Measurements from ENCODE around the gene CCDC15.

Gene CCDC15

GRCh38 chr11:124953753-124954589 is at the start of gene CCDC15:
Gene CCDC15 (plus strand): TSS chr11:124954202. CDS start chr11:124954733, 531 bp downstream.
- intact Hi-C loops (cut with DNase I): loop anchor here (5.0 to 10.0 kb wide), 3 partner anchors 77 to 641 kb away; partner anchors contain the start of gene STT3A
- peak; percentile 95 to 100 (median 99) for DNase-seq

- intact Hi-C loops (cut with DNase I): no loop called here
- DNase-seq: no peak
These were observed 38.2 kb upstream of the CCDC15 start for GRCh38 chr11:124915541-124916369.

- intact Hi-C loops (cut with DNase I): no loop called here
- DNase-seq: no peak
These were observed 37.7 kb upstream of the CCDC15 start for GRCh38 chr11:124916370-124916710.

- intact Hi-C loops (cut with DNase I): loop anchor here (1.0 kb wide), 1 partner anchor 26 kb away; no protein-coding TSS in a partner anchor
- DNase-seq: peak in 7 of 10 donors; percentile 60 to 97 (median 70)
These were observed 36.8 kb upstream of the CCDC15 start for GRCh38 chr11:124917115-124917637.

- intact Hi-C loops (cut with DNase I): no loop called here
- DNase-seq: no peak
These were observed 35.1 kb upstream of the CCDC15 start, which contains the start of gene HEPN1 for GRCh38 chr11:124918950-124919349. Gene HEPN1 (plus strand): TSS chr11:124919250.

GRCh38 chr11:124919898-124920297 is 34.1 kb upstream of the CCDC15 start:
- intact Hi-C loops (cut with DNase I): no loop called here
- DNase-seq: peak in 1 of 10 donors; percentile 85

GRCh38 chr11:124920356-124920755 is 33.6 kb upstream of the CCDC15 start:
- intact Hi-C loops (cut with DNase I): no loop called here
- no peak for DNase-seq

GRCh38 chr11:124920870-124921609 is 33.0 kb upstream of the CCDC15 start:
- peak in 5 of 10 donors; percentile 44 to 89 (median 85) for DNase-seq

GRCh38 chr11:124922831-124923230 is 31.2 kb upstream of the CCDC15 start:
- intact Hi-C loops (cut with DNase I): no loop called here
- DNase-seq: no peak

More at GRCh38 chr11:124920870-124921609, 33.0 kb upstream of the CCDC15 start:
- intact Hi-C loops (cut with DNase I): no loop called here

GRCh38 chr11:124923296-124923695 is 30.7 kb upstream of the CCDC15 start:
- no peak for DNase-seq
- intact Hi-C loops (cut with DNase I): no loop called here

GRCh38 chr11:124928942-124929665 is 24.9 kb upstream of the CCDC15 start:
- intact Hi-C loops (cut with DNase I): no loop called here
- DNase-seq: no peak

- intact Hi-C loops (cut with DNase I): loop anchor here (5.0 kb wide), 1 partner anchor 53 kb away; no protein-coding TSS in a partner anchor
- no peak for DNase-seq
These were observed 23.2 kb upstream of the CCDC15 start for GRCh38 chr11:124930799-124931198.

- intact Hi-C loops (cut with DNase I): loop anchor here (5.0 kb wide), 1 partner anchor 58 kb away; no protein-coding TSS in a partner anchor
- no peak for DNase-seq
These were observed 19.0 kb upstream of the CCDC15 start for GRCh38 chr11:124934862-124935547.

GRCh38 chr11:124935548-124936514 is 18.2 kb upstream of the CCDC15 start, which contains the start of gene HEPACAM:
Gene HEPACAM (minus strand): TSS chr11:124936047. CDS start chr11:124936006, 41 bp downstream.
- DNase-seq: peak in 8 of 10 donors; percentile 60 to 95 (median 68)
- intact Hi-C loops (cut with DNase I): no loop called here

- intact Hi-C loops (cut with DNase I): no loop called here
These were observed 16.6 kb upstream of the CCDC15 start for GRCh38 chr11:124937336-124937935.

GRCh38 chr11:124938206-124938765 is 15.7 kb upstream of the CCDC15 start:
- intact Hi-C loops (cut with DNase I): no loop called here

More at GRCh38 chr11:124937336-124937935, 16.6 kb upstream of the CCDC15 start:
- no peak for DNase-seq

GRCh38 chr11:124938970-124939369 is 15.0 kb upstream of the CCDC15 start:
- no peak for DNase-seq
- intact Hi-C loops (cut with DNase I): no loop called here

More at GRCh38 chr11:124938206-124938765, 15.7 kb upstream of the CCDC15 start:
- no peak for DNase-seq
